Measurements from ENCODE around the gene ZNF385B.

The ZNF385B gene

GRCh38 chr2:179543361-179543901 is 318.0 kb downstream of the ZNF385B start:
- peak; percentile 89 for DNase-seq

GRCh38 chr2:179541586-179541985 is 319.8 kb downstream of the ZNF385B start:
- DNase-seq, result no peak

GRCh38 chr2:179539124-179539511 is 322.3 kb downstream of the ZNF385B start:
- no peak for DNase-seq

GRCh38 chr2:179538406-179539123 is 322.8 kb downstream of the ZNF385B start:
- no peak for DNase-seq

- no peak for DNase-seq
Observed at GRCh38 chr2:179536185-179536584, 325.2 kb downstream of the ZNF385B start.

GRCh38 chr2:179533875-179534274 is 327.5 kb downstream of the ZNF385B start:
- DNase-seq, result no peak

GRCh38 chr2:179532863-179533278 is 328.5 kb downstream of the ZNF385B start:
- DNase-seq, result no peak

GRCh38 chr2:179528576-179529069 is 332.8 kb downstream of the ZNF385B start:
- DNase-seq, result no peak

- DNase-seq, result no peak
Observed at GRCh38 chr2:179525340-179525739, 336.1 kb downstream of the ZNF385B start.

GRCh38 chr2:179524809-179525339 is 336.5 kb downstream of the ZNF385B start:
- DNase-seq, result no peak

GRCh38 chr2:179521944-179522343 is 339.5 kb downstream of the ZNF385B start:
- no peak for DNase-seq

- no peak for DNase-seq
Observed at GRCh38 chr2:179518830-179519229, 342.6 kb downstream of the ZNF385B start.

GRCh38 chr2:179513181-179513580 is 348.2 kb downstream of the ZNF385B start:
- no peak for DNase-seq

- DNase-seq, result no peak
Observed at GRCh38 chr2:179512281-179513035, 349.0 kb downstream of the ZNF385B start.

- DNase-seq, result no peak
Observed at GRCh38 chr2:179511105-179511789, 350.2 kb downstream of the ZNF385B start.

- DNase-seq, result no peak
Observed at GRCh38 chr2:179495315-179495714, 366.1 kb downstream of the ZNF385B start.

- DNase-seq, result no peak
Observed at GRCh38 chr2:179488563-179488962, 372.8 kb downstream of the ZNF385B start.

- no peak for DNase-seq
Observed at GRCh38 chr2:179487010-179487731, 374.2 kb downstream of the ZNF385B start.

GRCh38 chr2:179483131-179483530 is 378.3 kb downstream of the ZNF385B start:
- DNase-seq, result no peak

GRCh38 chr2:179479947-179480346 is 381.5 kb downstream of the ZNF385B start:
- DNase-seq, result no peak

GRCh38 chr2:179478771-179479170 is 382.6 kb downstream of the ZNF385B start:
- DNase-seq, result no peak

- no peak for DNase-seq
Observed at GRCh38 chr2:179470992-179471391, 390.4 kb downstream of the ZNF385B start.
